Measurements from ENCODE around the gene FUCA2.

FUCA2 gene, protein sequence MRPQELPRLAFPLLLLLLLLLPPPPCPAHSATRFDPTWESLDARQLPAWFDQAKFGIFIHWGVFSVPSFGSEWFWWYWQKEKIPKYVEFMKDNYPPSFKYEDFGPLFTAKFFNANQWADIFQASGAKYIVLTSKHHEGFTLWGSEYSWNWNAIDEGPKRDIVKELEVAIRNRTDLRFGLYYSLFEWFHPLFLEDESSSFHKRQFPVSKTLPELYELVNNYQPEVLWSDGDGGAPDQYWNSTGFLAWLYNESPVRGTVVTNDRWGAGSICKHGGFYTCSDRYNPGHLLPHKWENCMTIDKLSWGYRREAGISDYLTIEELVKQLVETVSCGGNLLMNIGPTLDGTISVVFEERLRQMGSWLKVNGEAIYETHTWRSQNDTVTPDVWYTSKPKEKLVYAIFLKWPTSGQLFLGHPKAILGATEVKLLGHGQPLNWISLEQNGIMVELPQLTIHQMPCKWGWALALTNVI

DNA sequence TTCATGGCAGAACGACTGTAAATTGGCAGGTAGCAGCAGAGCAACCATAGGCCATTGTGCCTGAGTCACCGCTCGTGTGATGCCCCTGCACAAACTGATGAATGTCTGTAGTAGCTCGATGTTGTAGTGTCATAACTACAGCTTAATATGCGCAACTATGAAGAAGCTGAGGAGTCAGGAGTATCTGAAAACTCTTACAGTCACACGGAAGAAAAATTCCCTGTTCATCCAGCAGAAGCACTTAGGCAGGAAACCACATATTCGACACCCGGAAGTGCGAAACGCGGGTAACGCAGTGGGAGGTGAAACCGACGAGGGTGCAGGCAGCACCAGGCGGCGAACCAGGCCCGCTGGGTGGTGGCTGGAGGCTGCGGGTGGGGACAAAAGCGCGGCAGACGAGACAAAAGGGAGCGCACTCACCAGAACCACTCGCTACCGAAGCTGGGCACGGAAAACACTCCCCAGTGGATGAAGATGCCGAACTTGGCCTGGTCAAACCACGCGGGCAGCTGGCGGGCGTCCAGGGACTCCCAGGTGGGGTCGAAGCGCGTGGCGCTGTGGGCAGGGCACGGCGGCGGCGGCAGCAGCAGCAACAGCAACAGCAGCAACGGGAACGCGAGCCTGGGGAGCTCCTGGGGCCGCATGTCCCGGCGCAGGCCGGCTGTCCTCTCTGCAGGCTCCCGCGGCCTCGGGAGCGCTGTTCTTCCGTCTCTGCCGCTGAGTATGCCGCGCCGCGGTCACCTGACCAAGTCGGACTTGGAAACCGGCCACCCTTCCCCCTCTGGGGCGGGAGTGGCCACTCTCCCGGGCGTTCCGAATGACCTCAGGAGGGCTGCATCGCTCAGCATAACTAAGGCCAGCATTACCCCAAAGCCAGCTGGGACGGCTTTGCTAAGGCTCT is at the start of gene FUCA2:
Gene FUCA2 (minus strand): TSS at position 730 of the 901 bp plus-strand sequence. CDS start 86 bp downstream, at position 644.
- peak; percentile 89 for DNase-seq (ENCODE audit: low read depth)
- peak within 1 kb of the TSS; percentile 86 for H3K4me3 ChIP-seq (ENCODE audit: low read depth, low read length)
- TF ChIP-seq, protein P1, sequence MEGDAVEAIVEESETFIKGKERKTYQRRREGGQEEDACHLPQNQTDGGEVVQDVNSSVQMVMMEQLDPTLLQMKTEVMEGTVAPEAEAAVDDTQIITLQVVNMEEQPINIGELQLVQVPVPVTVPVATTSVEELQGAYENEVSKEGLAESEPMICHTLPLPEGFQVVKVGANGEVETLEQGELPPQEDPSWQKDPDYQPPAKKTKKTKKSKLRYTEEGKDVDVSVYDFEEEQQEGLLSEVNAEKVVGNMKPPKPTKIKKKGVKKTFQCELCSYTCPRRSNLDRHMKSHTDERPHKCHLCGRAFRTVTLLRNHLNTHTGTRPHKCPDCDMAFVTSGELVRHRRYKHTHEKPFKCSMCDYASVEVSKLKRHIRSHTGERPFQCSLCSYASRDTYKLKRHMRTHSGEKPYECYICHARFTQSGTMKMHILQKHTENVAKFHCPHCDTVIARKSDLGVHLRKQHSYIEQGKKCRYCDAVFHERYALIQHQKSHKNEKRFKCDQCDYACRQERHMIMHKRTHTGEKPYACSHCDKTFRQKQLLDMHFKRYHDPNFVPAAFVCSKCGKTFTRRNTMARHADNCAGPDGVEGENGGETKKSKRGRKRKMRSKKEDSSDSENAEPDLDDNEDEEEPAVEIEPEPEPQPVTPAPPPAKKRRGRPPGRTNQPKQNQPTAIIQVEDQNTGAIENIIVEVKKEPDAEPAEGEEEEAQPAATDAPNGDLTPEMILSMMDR (conservative IDR thresholded peaks at IDR 0.05; ENCODE audit: low read depth, low read length): peak; percentile 13

DNA sequence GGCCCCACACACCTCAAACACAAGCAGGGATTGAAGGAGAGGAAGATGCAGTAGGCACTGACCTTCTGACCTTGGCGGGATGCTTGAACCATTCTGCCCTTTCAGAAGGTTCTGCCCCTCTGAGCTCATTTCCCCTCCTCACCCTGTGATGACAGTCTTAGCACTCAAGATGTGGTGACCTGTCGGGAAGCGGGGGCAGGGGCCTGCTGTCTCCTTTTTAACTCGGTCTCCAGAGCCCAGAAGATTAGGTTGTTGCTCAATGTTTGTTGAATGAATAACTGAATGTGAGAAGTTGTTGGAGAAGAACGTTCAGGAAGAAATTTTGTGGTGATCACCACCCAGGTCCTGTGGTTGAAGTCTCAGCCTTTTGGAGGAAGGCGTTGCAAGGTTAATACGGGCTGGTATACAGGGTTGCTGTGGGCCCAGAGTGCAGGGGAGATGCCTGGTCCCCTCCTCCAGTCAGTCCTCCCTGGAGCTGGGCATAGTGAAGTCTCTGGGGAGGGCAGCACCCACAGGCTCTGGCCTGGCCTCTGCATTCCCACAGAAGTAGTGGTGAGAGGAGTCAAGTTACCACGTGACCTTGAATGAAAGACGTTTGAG is 49.7 kb upstream of the FUCA2 start:
- DNase-seq (ENCODE audit: low read depth): no peak
- TF ChIP-seq, protein P1 (conservative IDR thresholded peaks at IDR 0.05; ENCODE audit: low read depth, low read length): no peak
- H3K4me3 ChIP-seq (ENCODE audit: low read depth, low read length): no peak overlapping the region

- TF ChIP-seq, protein P1 (conservative IDR thresholded peaks at IDR 0.05; ENCODE audit: low read depth, low read length): no peak
Measured at GRCh38 chr6:143559051-143559660, 47.6 kb upstream of the FUCA2 start.

GRCh38 chr6:143556529-143556928 is 45.0 kb upstream of the FUCA2 start:
- peak; percentile 89 for DNase-seq (ENCODE audit: low read depth)
- TF ChIP-seq, protein P1 (conservative IDR thresholded peaks at IDR 0.05; ENCODE audit: low read depth, low read length): no peak
- H3K4me3 ChIP-seq (ENCODE audit: low read depth, low read length): no peak overlapping the region

More at GRCh38 chr6:143559051-143559660, 47.6 kb upstream of the FUCA2 start:
- DNase-seq (ENCODE audit: low read depth): no peak
- no peak overlapping the region for H3K4me3 ChIP-seq (ENCODE audit: low read depth, low read length)

DNA sequence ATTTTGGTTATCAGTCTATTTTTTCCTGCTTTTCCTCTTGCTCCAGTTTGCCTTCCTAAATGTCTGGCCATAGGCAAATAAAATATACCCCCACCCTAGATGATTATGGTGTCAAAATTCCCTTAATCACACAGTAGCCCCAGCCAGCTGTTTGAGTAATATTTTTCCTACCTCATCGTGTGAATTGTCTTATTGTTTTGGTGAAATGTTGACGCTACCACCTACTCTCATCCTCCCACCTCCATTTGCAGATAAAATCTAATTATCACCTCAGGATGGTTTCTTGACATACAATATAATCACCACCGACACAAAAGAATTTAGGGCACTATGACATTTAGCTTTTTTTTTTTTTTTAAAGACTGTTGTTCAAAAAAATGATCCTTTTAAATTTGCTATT is 44.1 kb upstream of the FUCA2 start:
- no peak for DNase-seq (ENCODE audit: low read depth)
- H3K4me3 ChIP-seq (ENCODE audit: low read depth, low read length): no peak overlapping the region
- TF ChIP-seq, protein P1 (conservative IDR thresholded peaks at IDR 0.05; ENCODE audit: low read depth, low read length): no peak

- peak; percentile 18 for DNase-seq (ENCODE audit: low read depth)
- peak overlapping the region; percentile 8 for H3K4me3 ChIP-seq (ENCODE audit: low read depth, low read length)
- TF ChIP-seq, protein P1 (conservative IDR thresholded peaks at IDR 0.05; ENCODE audit: low read depth, low read length): no peak
Measured at GRCh38 chr6:143555071-143555492, 43.6 kb upstream of the FUCA2 start.

All from choroid plexus epithelial cell (primary cell).